ENCODE results near the gene MVD. TPM values are rescaled to one million over a fixed set of nuclear protein-coding genes. Genes with fewer than 3 reads are reported as not detected.

MVD gene
- total and polyA plus RNA-seq, 4 donors = 21.7 to 99.2 (median 74.7) TPM

DNA sequence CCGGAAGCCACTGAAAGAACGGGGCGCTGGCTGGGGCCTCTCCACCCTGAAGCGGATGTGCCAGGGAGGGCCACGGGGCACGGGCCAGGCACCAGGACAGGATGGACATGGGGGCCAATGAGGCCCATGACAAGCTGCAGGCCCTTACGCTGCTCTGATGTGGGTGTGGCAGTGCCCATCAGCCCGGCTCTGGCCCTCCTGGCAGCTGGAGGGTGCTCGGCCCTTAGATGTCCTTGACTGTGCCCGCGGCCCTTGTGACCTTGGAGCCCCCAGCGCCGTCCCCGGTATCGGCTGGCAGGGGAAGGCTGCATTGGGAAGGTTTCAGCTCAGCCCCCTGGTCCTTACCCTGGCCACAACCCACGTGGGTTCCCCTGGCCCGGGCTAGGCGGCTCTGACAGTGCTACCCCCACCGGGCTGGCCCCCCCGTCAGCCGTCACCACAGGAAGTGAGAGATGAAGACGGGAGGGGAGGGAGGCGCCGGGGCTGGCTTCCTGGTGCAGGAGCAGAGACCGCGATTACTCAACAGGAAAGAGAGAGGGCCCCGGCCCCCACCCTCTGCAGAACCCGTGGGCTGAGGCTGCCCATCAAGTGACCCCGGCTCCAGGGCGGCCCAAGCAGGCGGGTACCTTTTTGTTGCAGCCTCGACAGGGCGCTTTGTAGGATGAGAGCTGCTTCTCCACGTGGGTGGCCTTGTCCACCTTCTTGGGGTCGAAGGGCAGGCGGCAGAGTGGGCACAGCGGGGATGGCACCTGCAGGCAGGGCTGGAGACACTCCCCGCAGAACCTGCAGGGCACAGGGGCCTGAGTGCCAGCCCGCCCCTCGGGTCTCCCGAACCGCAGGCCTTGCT lies 38.0 kb upstream of the MVD start:
- peak; percentile 61 for DNase-seq (ENCODE audit: low spot score)
- H3K27me3 ChIP-seq (ENCODE audit: control insufficient read depth in 4 of 4, insufficient read depth in 4 of 4, low read length in 3 of 4) = no peaks in the 10 kb centered on the region
- no peak overlapping the region for H3K4me3 ChIP-seq (ENCODE audit: low read depth in 1 of 3, low read length in 3 of 3)
- peaks cover 2 to 15% (median 6%) of the 10 kb centered on the region in 4 donors for H3K36me3 ChIP-seq (ENCODE audit: control insufficient read depth in 4 of 4, insufficient read depth in 3 of 4, low read depth in 1 of 4, low read length in 3 of 4)
- peaks cover 3 to 30% (median 12%) of the 10 kb centered on the region in 4 donors for H3K4me1 ChIP-seq (ENCODE audit: control insufficient read depth in 4 of 4, insufficient read depth in 4 of 4, low read length in 3 of 4)
- WGBS = 64% methylated on average over 42 of the region's 42 CpGs
- no peaks in the 10 kb centered on the region for H3K9me3 ChIP-seq (ENCODE audit: control insufficient read depth in 4 of 4, low read length in 3 of 4)
- TF ChIP-seq FOXA2 (IDR thresholded peaks at IDR 0.05) (no peak), ATF3 (IDR thresholded peaks at IDR 0.05) (no peak), RXRA (IDR thresholded peaks at IDR 0.05) (no peak), NR2F2 (IDR thresholded peaks at IDR 0.05) (peak; percentile 50), TAF1 (conservative IDR thresholded peaks at IDR 0.05) (no peak), HNF4A (conservative IDR thresholded peaks at IDR 0.05) (no peak), RAD21 (IDR thresholded peaks at IDR 0.05) (peak in 1 of 2 donors; percentile 19), HNF4G (IDR thresholded peaks at IDR 0.05) (no peak), FOXA1 (IDR thresholded peaks at IDR 0.05) (no peak), YY1 (IDR thresholded peaks at IDR 0.05) (no peak), JUND (IDR thresholded peaks at IDR 0.05) (no peak), CTCF (IDR thresholded peaks at IDR 0.05; ENCODE audit: low read depth, low read length, missing input control) (no peak), ZBTB33 (IDR thresholded peaks at IDR 0.05) (no peak), GABPA (IDR thresholded peaks at IDR 0.05 in 1 of 2, conservative IDR thresholded peaks at IDR 0.05 in 1 of 2) (peak in 1 of 2 donors; percentile 70), EGR1 (IDR thresholded peaks at IDR 0.05; ENCODE audit: low read depth in 2 of 2) (no peak), SP1 (IDR thresholded peaks at IDR 0.05) (peak; percentile 27)
- TF ChIP-seq, protein P1, sequence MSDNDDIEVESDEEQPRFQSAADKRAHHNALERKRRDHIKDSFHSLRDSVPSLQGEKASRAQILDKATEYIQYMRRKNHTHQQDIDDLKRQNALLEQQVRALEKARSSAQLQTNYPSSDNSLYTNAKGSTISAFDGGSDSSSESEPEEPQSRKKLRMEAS (IDR thresholded peaks at IDR 0.05) = no peak
- TF ChIP-seq, protein P2, sequence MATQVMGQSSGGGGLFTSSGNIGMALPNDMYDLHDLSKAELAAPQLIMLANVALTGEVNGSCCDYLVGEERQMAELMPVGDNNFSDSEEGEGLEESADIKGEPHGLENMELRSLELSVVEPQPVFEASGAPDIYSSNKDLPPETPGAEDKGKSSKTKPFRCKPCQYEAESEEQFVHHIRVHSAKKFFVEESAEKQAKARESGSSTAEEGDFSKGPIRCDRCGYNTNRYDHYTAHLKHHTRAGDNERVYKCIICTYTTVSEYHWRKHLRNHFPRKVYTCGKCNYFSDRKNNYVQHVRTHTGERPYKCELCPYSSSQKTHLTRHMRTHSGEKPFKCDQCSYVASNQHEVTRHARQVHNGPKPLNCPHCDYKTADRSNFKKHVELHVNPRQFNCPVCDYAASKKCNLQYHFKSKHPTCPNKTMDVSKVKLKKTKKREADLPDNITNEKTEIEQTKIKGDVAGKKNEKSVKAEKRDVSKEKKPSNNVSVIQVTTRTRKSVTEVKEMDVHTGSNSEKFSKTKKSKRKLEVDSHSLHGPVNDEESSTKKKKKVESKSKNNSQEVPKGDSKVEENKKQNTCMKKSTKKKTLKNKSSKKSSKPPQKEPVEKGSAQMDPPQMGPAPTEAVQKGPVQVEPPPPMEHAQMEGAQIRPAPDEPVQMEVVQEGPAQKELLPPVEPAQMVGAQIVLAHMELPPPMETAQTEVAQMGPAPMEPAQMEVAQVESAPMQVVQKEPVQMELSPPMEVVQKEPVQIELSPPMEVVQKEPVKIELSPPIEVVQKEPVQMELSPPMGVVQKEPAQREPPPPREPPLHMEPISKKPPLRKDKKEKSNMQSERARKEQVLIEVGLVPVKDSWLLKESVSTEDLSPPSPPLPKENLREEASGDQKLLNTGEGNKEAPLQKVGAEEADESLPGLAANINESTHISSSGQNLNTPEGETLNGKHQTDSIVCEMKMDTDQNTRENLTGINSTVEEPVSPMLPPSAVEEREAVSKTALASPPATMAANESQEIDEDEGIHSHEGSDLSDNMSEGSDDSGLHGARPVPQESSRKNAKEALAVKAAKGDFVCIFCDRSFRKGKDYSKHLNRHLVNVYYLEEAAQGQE (IDR thresholded peaks at IDR 0.05) = no peak
- H3K9ac ChIP-seq (ENCODE audit: low read depth in 1 of 2, low read length in 2 of 2) = peak overlapping the region in 1 of 2 donors; percentile 32
- peak overlapping the region; percentile 81 to 84 for H3K27ac ChIP-seq (ENCODE audit: low read depth in 1 of 2, low read length in 2 of 2)

All from liver (tissue), 9 donors.